ENCODE measurements around the gene DHX9.

DNA sequence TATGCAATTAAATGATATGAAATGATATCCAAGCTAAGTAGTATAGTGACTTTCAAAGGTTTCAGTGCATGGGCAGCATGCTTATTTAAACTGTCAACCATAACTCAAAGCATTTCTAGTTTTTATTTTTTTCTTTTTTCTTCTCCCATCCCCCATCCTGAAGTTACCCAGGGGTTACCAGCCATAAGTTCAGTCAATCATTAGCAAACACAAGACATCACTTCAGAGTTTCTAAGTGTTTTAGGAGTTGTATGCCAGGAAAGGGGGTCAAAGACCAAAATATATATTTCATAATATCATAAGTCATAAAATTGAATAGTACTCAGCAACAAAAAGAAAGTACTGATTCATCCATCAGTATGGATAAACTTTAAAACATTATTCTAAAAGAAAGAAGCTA, 28.7 kb downstream of the DHX9 start:
- TF ChIP-seq, protein P1, sequence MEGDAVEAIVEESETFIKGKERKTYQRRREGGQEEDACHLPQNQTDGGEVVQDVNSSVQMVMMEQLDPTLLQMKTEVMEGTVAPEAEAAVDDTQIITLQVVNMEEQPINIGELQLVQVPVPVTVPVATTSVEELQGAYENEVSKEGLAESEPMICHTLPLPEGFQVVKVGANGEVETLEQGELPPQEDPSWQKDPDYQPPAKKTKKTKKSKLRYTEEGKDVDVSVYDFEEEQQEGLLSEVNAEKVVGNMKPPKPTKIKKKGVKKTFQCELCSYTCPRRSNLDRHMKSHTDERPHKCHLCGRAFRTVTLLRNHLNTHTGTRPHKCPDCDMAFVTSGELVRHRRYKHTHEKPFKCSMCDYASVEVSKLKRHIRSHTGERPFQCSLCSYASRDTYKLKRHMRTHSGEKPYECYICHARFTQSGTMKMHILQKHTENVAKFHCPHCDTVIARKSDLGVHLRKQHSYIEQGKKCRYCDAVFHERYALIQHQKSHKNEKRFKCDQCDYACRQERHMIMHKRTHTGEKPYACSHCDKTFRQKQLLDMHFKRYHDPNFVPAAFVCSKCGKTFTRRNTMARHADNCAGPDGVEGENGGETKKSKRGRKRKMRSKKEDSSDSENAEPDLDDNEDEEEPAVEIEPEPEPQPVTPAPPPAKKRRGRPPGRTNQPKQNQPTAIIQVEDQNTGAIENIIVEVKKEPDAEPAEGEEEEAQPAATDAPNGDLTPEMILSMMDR (IDR thresholded peaks at IDR 0.05; ENCODE audit: low read depth, low read length, poor library complexity, severe bottlenecking) = no peak
- TF ChIP-seq EZH2phosphoT487 (IDR thresholded peaks at IDR 0.05; ENCODE audit: borderline replicate concordance, low read length) = no peak

All from DOHH2 (cell line).